T-helper 22 cell (primary cell): ENCODE results near the gene ATP1A2.

Experiments used
- DNase-seq: peaks from one replicate; pipeline ENCODE4 v3.0.0-alpha.2; 2020; ENCODE audit warnings: low read depth

ATP1A2 gene

GRCh38 chr1:160148121-160148520, 32.6 kb downstream of the ATP1A2 start:
- no peak for DNase-seq

GRCh38 chr1:160149233-160149632, 33.7 kb downstream of the ATP1A2 start:
- no peak for DNase-seq

- DNase-seq, result no peak
Observed at GRCh38 chr1:160149716-160150115, 34.2 kb downstream of the ATP1A2 start.

- no peak for DNase-seq
Observed at GRCh38 chr1:160151303-160151702, 35.7 kb downstream of the ATP1A2 start, which contains the start of gene ATP1A4. Gene ATP1A4 (plus strand): TSS chr1:160151603. CDS start chr1:160152041, 438 bp downstream.

GRCh38 chr1:160154790-160155189, 39.2 kb downstream of the ATP1A2 start:
- no peak for DNase-seq

GRCh38 chr1:160156361-160156760, 40.8 kb downstream of the ATP1A2 start:
- no peak for DNase-seq

GRCh38 chr1:160157174-160157573, 41.6 kb downstream of the ATP1A2 start:
- DNase-seq, result no peak

- DNase-seq, result no peak
Observed at GRCh38 chr1:160158031-160158430, 42.5 kb downstream of the ATP1A2 start.

- no peak for DNase-seq
Observed at GRCh38 chr1:160158534-160158933, 43.0 kb downstream of the ATP1A2 start.

GRCh38 chr1:160159846-160160245, 44.3 kb downstream of the ATP1A2 start:
- no peak for DNase-seq

GRCh38 chr1:160161965-160162705, 46.6 kb downstream of the ATP1A2 start:
- no peak for DNase-seq

- DNase-seq, result no peak
Observed at GRCh38 chr1:160162931-160163330, 47.4 kb downstream of the ATP1A2 start.

GRCh38 chr1:160163615-160164014, 48.1 kb downstream of the ATP1A2 start:
- no peak for DNase-seq

- no peak for DNase-seq
Observed at GRCh38 chr1:160164121-160164520, 48.6 kb downstream of the ATP1A2 start.

GRCh38 chr1:160166166-160166868, 50.8 kb downstream of the ATP1A2 start:
- no peak for DNase-seq

GRCh38 chr1:160167056-160167455, 51.5 kb downstream of the ATP1A2 start:
- no peak for DNase-seq

GRCh38 chr1:160167580-160167979, 52.0 kb downstream of the ATP1A2 start:
- no peak for DNase-seq

- no peak for DNase-seq
Observed at GRCh38 chr1:160168016-160168415, 52.5 kb downstream of the ATP1A2 start.

GRCh38 chr1:160168609-160169369, 53.2 kb downstream of the ATP1A2 start:
- no peak for DNase-seq

GRCh38 chr1:160169553-160170399, 54.2 kb downstream of the ATP1A2 start:
- DNase-seq, result no peak

- no peak for DNase-seq
Observed at GRCh38 chr1:160171354-160171753, 55.8 kb downstream of the ATP1A2 start.

GRCh38 chr1:160171980-160172379, 56.4 kb downstream of the ATP1A2 start:
- DNase-seq, result no peak
